Trophoblast cell (in vitro differentiated cells and primary cell): Measurements from ENCODE around the gene WDR6.

Experiments used
- DNase-seq, 2 donors: peaks; one replicate each; pipeline ENCODE4 v3.0.0-alpha.2; 2016
- H2AFZ ChIP-seq: 2 replicates; pipeline ENCODE4 v1.6.1; 2013; ENCODE audit warnings: low read length, moderate library complexity, mild to moderate bottlenecking; ENCODE audit not compliant: insufficient read depth, poor library complexity
- H2AK5ac ChIP-seq: 2 replicates; pipeline ENCODE4 v1.6.1; 2013; ENCODE audit warnings: mild to moderate bottlenecking, low read length
- H2BK120ac ChIP-seq: 2 replicates; pipeline ENCODE4 v1.6.1; 2013; ENCODE audit warnings: low read length, mild to moderate bottlenecking, moderate library complexity; ENCODE audit not compliant: insufficient read depth, poor library complexity
- H2BK12ac ChIP-seq: 2 replicates; pipeline ENCODE4 v1.6.1; 2013; ENCODE audit warnings: mild to moderate bottlenecking, low read length, moderate library complexity
- H2BK5ac ChIP-seq: 2 replicates; pipeline ENCODE4 v1.6.1; 2013; ENCODE audit warnings: low read length, low read depth, moderate library complexity, mild to moderate bottlenecking; ENCODE audit not compliant: poor library complexity
- H3K14ac ChIP-seq: 2 replicates; pipeline ENCODE4 v1.6.1; 2013; ENCODE audit warnings: mild to moderate bottlenecking, low read length
- H3K18ac ChIP-seq: 2 replicates; pipeline ENCODE4 v1.6.1; 2013; ENCODE audit warnings: mild to moderate bottlenecking, low read length
- H3K23ac ChIP-seq: 2 replicates; pipeline ENCODE4 v1.6.1; 2013; ENCODE audit warnings: low read length
- H3K27ac ChIP-seq: 2 replicates; pipeline ENCODE4 v1.5.1; 2013; ENCODE audit warnings: low read depth, mild to moderate bottlenecking, inconsistent platforms, low read length, moderate library complexity
- H3K27me3 ChIP-seq: 2 replicates; pipeline ENCODE4 v1.6.1; 2013; ENCODE audit warnings: inconsistent platforms, mild to moderate bottlenecking, low read length, moderate library complexity; ENCODE audit not compliant: insufficient read depth
- H3K36me3 ChIP-seq, 2 experiments: 1 replicate in 1 of 2; 2 replicates in 1 of 2; pipeline ENCODE4 v1.6.1; 2013; ENCODE audit warnings: low read length in 2 of 2, mild to moderate bottlenecking in 2 of 2, moderate library complexity in 1 of 2; ENCODE audit not compliant: insufficient read depth in 2 of 2, control insufficient read depth in 1 of 2
- H3K4ac ChIP-seq: 2 replicates; pipeline ENCODE4 v1.6.1; 2013; ENCODE audit warnings: low read depth, mild to moderate bottlenecking, low read length, moderate library complexity
- H3K4me1 ChIP-seq, 2 experiments: 1 replicate in 1 of 2; 2 replicates in 1 of 2; pipeline ENCODE4 v1.6.1; 2013; ENCODE audit warnings: low read length in 2 of 2, mild to moderate bottlenecking in 2 of 2, moderate library complexity in 1 of 2; ENCODE audit not compliant: insufficient read depth in 2 of 2, control insufficient read depth in 1 of 2
- H3K4me2 ChIP-seq: 2 replicates; pipeline ENCODE4 v1.6.1; 2013; ENCODE audit warnings: inconsistent platforms, mild to moderate bottlenecking, low read length, moderate library complexity
- H3K4me3 ChIP-seq: 2 replicates; pipeline ENCODE4 v1.5.1; 2013; ENCODE audit warnings: mild to moderate bottlenecking, low read depth, low read length, inconsistent platforms
- H3K79me1 ChIP-seq: one replicate; pipeline ENCODE4 v1.6.1; 2013; ENCODE audit warnings: low read length
- H3K79me2 ChIP-seq: 2 replicates; pipeline ENCODE4 v1.6.1; 2013; ENCODE audit warnings: low read length, mild to moderate bottlenecking; ENCODE audit not compliant: control insufficient read depth, insufficient read depth, poor library complexity
- H3K9ac ChIP-seq: 2 replicates; pipeline ENCODE4 v1.6.1; 2013; ENCODE audit warnings: mild to moderate bottlenecking, low read length
- H3K9me3 ChIP-seq: 2 replicates; pipeline ENCODE4 v1.6.1; 2013; ENCODE audit warnings: low read depth, mild to moderate bottlenecking, control low read depth, inconsistent platforms, low read length; ENCODE audit not compliant: insufficient read depth
- H4K12ac ChIP-seq: 2 replicates; pipeline ENCODE4 v1.6.1; 2013; ENCODE audit warnings: low read depth, mild to moderate bottlenecking, low read length, moderate library complexity
- H4K8ac ChIP-seq: 2 replicates; pipeline ENCODE4 v1.6.1; 2013; ENCODE audit warnings: low read depth, mild to moderate bottlenecking, low read length, moderate library complexity
- H4K91ac ChIP-seq: one replicate; pipeline ENCODE4 v1.6.1; 2013; ENCODE audit warnings: low read depth, mild to moderate bottlenecking, low read length, moderate library complexity
- WGBS: extraction: QIAGEN DNeasy Blood & Tissue Kit; methylation state at CpG from one replicate; pipeline ENCODE4 v1.1.7; 2013; ENCODE audit warnings: missing lambda C conversion rate; ENCODE audit not compliant: insufficient read length, insufficient coverage; ENCODE audit errors: extremely low coverage; 5-methylcytosine and 5-hydroxymethylcytosine counted together

WDR6 gene

GRCh38 chr3:49016414-49017228, 9.4 kb downstream of the WDR6 start:
- Histone ChIP-seq H3K79me1 (peaks cover 20% of the 10 kb centered on the region), H3K27ac (no peak overlapping the region), H3K4me3 (no peak overlapping the region), H3K4me1 (peaks cover 6 to 16% of the 10 kb centered on the region in 2 experiments), H2AK5ac (no peak overlapping the region), H3K18ac (no peak overlapping the region), H4K8ac (no peak overlapping the region), H3K36me3 (peaks cover 53 to 54% of the 10 kb centered on the region in 2 experiments), H3K9me3 (peaks cover 2% of the 10 kb centered on the region), H2BK5ac (no peak overlapping the region), H3K14ac (no peak overlapping the region), H3K4me2 (no peak overlapping the region), H3K23ac (no peak overlapping the region), H3K79me2 (peaks cover 12% of the 10 kb centered on the region), H3K4ac (no peak overlapping the region), H2AFZ (no peak overlapping the region), H2BK120ac (no peak overlapping the region), H3K27me3 (no peaks in the 10 kb centered on the region), H2BK12ac (no peak overlapping the region), H4K91ac (no peak overlapping the region), H3K9ac (no peak overlapping the region), H4K12ac (no peak overlapping the region)
- WGBS = no CpG with 5 or more reads among the region's 6 CpGs
- no peak for DNase-seq

GRCh38 chr3:49017229-49017970, 10.2 kb downstream of the WDR6 start:
- peaks cover 2% of the 10 kb centered on the region for H3K9me3 ChIP-seq
- no peak overlapping the region for H3K4ac ChIP-seq
- no CpG with 5 or more reads among the region's 23 CpGs for WGBS
- H4K12ac ChIP-seq = peak overlapping the region; percentile 3
- peaks cover 46 to 48% of the 10 kb centered on the region in 2 experiments for H3K36me3 ChIP-seq
- peak overlapping the region; percentile 32 for H3K14ac ChIP-seq
- H3K79me2 ChIP-seq = peaks cover 17% of the 10 kb centered on the region
- H3K27me3 ChIP-seq = no peaks in the 10 kb centered on the region
- H3K4me3 ChIP-seq = peak overlapping the region; percentile 88
- peak overlapping the region; percentile 14 for H2AFZ ChIP-seq
- peak overlapping the region; percentile 9 for H2AK5ac ChIP-seq
- peak overlapping the region; percentile 59 for H3K27ac ChIP-seq
- peak overlapping the region; percentile 85 for H4K8ac ChIP-seq
- DNase-seq = peak in 1 of 2 donors; percentile 53
- peak overlapping the region; percentile 67 for H4K91ac ChIP-seq
- H3K4me2 ChIP-seq = peak overlapping the region; percentile 86
- peaks cover 7 to 17% of the 10 kb centered on the region in 2 experiments for H3K4me1 ChIP-seq
- peak overlapping the region; percentile 9 for H3K18ac ChIP-seq
- H3K23ac ChIP-seq = no peak overlapping the region
- peaks cover 26% of the 10 kb centered on the region for H3K79me1 ChIP-seq
- H2BK120ac ChIP-seq = no peak overlapping the region
- H3K9ac ChIP-seq = peak overlapping the region; percentile 67
- H2BK5ac ChIP-seq = no peak overlapping the region
- no peak overlapping the region for H2BK12ac ChIP-seq

- H3K4me1 ChIP-seq = peaks cover 14 to 24% of the 10 kb centered on the region in 2 experiments
- no peak within 1 kb of the TSS for H2BK12ac ChIP-seq
- H3K4me3 ChIP-seq = peak within 1 kb of the TSS; percentile 88
- H3K27me3 ChIP-seq = no peaks in the 10 kb centered on the region
- peak within 1 kb of the TSS; percentile 29 for H2BK5ac ChIP-seq
- peak within 1 kb of the TSS; percentile 83 for H2AFZ ChIP-seq
- H3K79me1 ChIP-seq = peaks cover 27% of the 10 kb centered on the region
- peaks cover 38 to 46% of the 10 kb centered on the region in 2 experiments for H3K36me3 ChIP-seq
- H2AK5ac ChIP-seq = peak within 1 kb of the TSS; percentile 9
- H3K79me2 ChIP-seq = peaks cover 21% of the 10 kb centered on the region
- DNase-seq = peak; percentile 71 to 74
- peak within 1 kb of the TSS; percentile 67 for H4K91ac ChIP-seq
- H3K14ac ChIP-seq = peak within 1 kb of the TSS; percentile 62
- peak within 1 kb of the TSS; percentile 85 for H4K8ac ChIP-seq
- peak within 1 kb of the TSS; percentile 67 for H3K9ac ChIP-seq
- peak within 1 kb of the TSS; percentile 48 for H3K4ac ChIP-seq
- no peak within 1 kb of the TSS for H3K23ac ChIP-seq
- H3K4me2 ChIP-seq = peak within 1 kb of the TSS; percentile 86
- H3K27ac ChIP-seq = peak within 1 kb of the TSS; percentile 59
- no CpG with 5 or more reads among the region's 85 CpGs for WGBS
- H2BK120ac ChIP-seq = peak within 1 kb of the TSS; percentile 20
- peak within 1 kb of the TSS; percentile 67 for H4K12ac ChIP-seq
- peaks cover 2% of the 10 kb centered on the region for H3K9me3 ChIP-seq
- H3K18ac ChIP-seq = peak within 1 kb of the TSS; percentile 34
These were observed 10.9 kb downstream of the WDR6 start, which contains the start of gene DALRD3 for GRCh38 chr3:49017971-49018706. Gene DALRD3 (minus strand): TSS chr3:49018580. CDS start chr3:49018564, 16 bp downstream.

- peak in 1 of 2 donors; percentile 40 for DNase-seq
- Histone ChIP-seq H4K91ac (peak overlapping the region; percentile 43), H3K18ac (no peak overlapping the region), H2BK12ac (no peak overlapping the region), H3K36me3 (peaks cover 33 to 45% of the 10 kb centered on the region in 2 experiments), H3K9me3 (peaks cover 2% of the 10 kb centered on the region), H4K8ac (peak overlapping the region; percentile 85), H3K4ac (peak overlapping the region; percentile 48), H3K4me3 (peak overlapping the region; percentile 88), H4K12ac (peak overlapping the region; percentile 67), H3K79me2 (peaks cover 21% of the 10 kb centered on the region), H3K4me2 (peak overlapping the region; percentile 86), H2AFZ (peak overlapping the region; percentile 83), H2AK5ac (no peak overlapping the region), H3K27ac (peak overlapping the region; percentile 26), H3K79me1 (peaks cover 27% of the 10 kb centered on the region), H2BK5ac (no peak overlapping the region), H2BK120ac (no peak overlapping the region), H3K14ac (no peak overlapping the region), H3K4me1 (peaks cover 14 to 24% of the 10 kb centered on the region in 2 experiments), H3K23ac (no peak overlapping the region), H3K9ac (no peak overlapping the region), H3K27me3 (no peaks in the 10 kb centered on the region)
- no CpG with 5 or more reads among the region's 18 CpGs for WGBS
These were observed 11.5 kb downstream of the WDR6 start for GRCh38 chr3:49018707-49019006.
